WI38 (cell line): ENCODE measurements around the gene ESYT3.
"Not testable (repeated sequence)": the region's sequence is repeated elsewhere in the genome, so short reads cannot be mapped to it uniquely, and the experiment has no call there.

ENCODE experiments used
- H3K4me3 ChIP-seq: 2 replicates; pipeline ENCODE4 v1.5.1; 2011; ENCODE audit warnings: low read depth, mild to moderate bottlenecking, control low read depth, low read length
- CTCF ChIP-seq: IDR thresholded peaks from 2 replicates; pipeline ENCODE4 v1.5.1; 2012; ENCODE audit warnings: low read depth, mild to moderate bottlenecking, control low read depth, low read length

Gene ESYT3

GRCh38 chr3:138477801-138478200, 43.4 kb downstream of the ESYT3 start:
- TF ChIP-seq CTCF: no peak
- no peak overlapping the region for H3K4me3 ChIP-seq

- no peak overlapping the region for H3K4me3 ChIP-seq
- TF ChIP-seq CTCF: peak; percentile 94
Measured at GRCh38 chr3:138479438-138479863, 45.0 kb downstream of the ESYT3 start.

- not testable (repeated sequence) for H3K4me3 ChIP-seq
Measured at GRCh38 chr3:138484672-138485071, 50.3 kb downstream of the ESYT3 start.

GRCh38 chr3:138486580-138486979, 52.2 kb downstream of the ESYT3 start:
- H3K4me3 ChIP-seq: not testable (repeated sequence)

GRCh38 chr3:138491971-138492370, 57.6 kb downstream of the ESYT3 start:
- TF ChIP-seq CTCF: no peak

GRCh38 chr3:138492980-138493675, 58.7 kb downstream of the ESYT3 start:
- H3K4me3 ChIP-seq: no peak overlapping the region
- TF ChIP-seq CTCF: no peak

More at GRCh38 chr3:138491971-138492370, 57.6 kb downstream of the ESYT3 start:
- H3K4me3 ChIP-seq: no peak overlapping the region

GRCh38 chr3:138493804-138494606, 59.6 kb downstream of the ESYT3 start:
- no peak overlapping the region for H3K4me3 ChIP-seq

More at GRCh38 chr3:138493804-138494606, 59.6 kb downstream of the ESYT3 start:
- TF ChIP-seq CTCF: no peak
